Myocyte (in vitro differentiated cells): Measurements from ENCODE around the gene DLG5. TPM values are rescaled to one million over a fixed set of nuclear protein-coding genes. Genes with fewer than 3 reads are reported as not detected.

Source experiments
- DNase-seq: peaks from one replicate; pipeline ENCODE4 v3.0.0-alpha.2; 2012; ENCODE audit warnings: low read depth
- total RNA-seq: library from RNA; depleted of rRNA; stranded (reverse); fragments of >200 nt; gene quantifications from 2 replicates; pipeline ENCODE4 v1.2.3, GENCODE V29; 2014

DLG5 gene
- total RNA-seq, 1 donor from 2014 or later = 12.2 TPM

DNA sequence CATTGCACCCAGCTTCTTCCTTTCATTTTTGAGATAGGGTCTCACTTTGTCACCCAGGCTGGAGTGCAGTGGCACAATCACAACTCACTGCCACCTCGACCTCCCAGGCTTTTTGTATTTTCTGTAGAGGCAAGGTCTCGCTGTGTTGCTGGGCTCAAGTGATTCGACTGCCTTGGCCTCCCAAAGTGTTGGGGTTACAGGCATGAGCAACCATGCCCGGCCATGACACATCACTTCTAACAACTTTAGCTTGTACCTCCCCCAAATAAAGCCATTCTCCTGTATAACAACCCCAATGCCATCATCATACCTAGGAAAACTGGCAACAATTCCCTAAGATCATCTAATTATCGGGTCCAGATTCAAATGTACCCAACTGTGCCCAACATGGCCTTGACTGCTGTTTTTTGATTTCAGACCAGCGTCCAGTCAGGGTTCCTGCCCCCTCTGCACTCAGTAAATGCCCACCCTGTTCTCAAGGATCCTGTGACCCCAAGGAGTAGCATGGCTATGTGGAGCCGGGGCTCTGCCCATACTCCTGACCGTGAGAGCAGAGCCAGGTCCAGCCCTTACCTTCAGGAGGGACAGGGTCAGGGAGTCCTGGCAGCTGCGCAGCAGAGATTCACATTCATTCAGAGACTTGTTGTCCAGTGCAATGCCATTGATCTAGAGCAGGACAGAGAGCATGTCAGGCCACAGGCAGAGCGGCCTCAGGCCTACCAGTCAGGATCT, 102.6 kb downstream of the DLG5 start:
- DNase-seq = no peak

DNA sequence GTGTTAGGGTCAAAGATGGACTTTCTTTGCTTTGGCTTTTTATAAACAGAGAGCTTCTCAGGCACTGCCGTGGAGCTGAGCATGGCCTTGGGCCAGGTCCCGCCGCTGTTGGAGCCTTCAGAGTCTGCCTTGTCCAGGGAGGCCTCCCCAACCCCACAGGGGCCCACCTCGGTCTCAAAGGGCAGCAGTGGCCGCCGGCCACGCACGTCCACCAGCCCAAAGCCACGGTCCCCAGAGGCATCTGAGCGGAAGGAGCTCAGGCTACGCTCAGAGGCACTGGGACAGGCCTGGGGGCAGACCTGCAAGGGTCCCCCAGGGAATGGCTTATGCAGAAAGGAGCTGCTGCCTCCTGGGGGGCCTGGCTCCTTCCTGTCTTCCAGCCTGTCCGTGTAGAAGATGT, 105.0 kb downstream of the DLG5 start:
- DNase-seq = no peak

DNA sequence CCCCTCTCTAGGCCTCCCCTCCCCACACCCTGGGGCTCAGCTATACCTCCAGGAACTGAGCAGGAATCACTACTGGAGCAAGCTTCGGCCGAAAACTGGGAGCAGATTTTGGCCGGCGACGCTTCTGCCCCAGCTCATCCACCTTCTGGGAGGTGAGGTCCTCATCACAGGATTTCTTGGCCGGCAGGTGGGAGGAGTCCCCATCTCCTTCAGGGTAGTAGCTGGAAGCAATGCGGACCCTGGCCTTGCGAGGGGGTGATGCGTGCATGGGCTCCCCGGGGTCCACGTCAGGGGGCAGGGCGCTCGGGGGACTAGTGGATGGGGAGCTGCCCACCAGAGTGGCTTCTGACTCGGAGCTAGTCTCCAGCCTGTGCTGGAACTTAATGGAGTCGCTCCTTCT, 105.5 kb downstream of the DLG5 start:
- DNase-seq = no peak

DNA sequence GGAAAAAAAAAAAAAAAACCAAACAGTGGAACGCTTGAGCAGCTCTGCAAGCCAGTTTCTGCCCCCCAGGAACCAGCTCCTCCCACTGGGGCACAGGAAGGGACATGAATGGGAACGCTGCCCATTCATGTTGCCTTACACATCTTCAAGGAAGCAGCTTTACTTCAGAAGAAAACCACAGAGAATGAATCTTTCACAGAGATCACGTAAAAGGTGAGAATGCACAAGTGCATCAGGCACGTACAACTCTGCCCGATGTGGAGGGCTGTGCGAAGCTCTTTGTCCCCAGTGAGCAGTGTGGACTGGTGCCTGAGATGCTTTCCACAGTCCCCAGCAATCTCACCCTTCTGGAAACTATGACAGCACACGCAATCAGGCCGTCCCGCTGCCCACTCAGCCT, 106.2 kb downstream of the DLG5 start:
- DNase-seq = no peak

DNA sequence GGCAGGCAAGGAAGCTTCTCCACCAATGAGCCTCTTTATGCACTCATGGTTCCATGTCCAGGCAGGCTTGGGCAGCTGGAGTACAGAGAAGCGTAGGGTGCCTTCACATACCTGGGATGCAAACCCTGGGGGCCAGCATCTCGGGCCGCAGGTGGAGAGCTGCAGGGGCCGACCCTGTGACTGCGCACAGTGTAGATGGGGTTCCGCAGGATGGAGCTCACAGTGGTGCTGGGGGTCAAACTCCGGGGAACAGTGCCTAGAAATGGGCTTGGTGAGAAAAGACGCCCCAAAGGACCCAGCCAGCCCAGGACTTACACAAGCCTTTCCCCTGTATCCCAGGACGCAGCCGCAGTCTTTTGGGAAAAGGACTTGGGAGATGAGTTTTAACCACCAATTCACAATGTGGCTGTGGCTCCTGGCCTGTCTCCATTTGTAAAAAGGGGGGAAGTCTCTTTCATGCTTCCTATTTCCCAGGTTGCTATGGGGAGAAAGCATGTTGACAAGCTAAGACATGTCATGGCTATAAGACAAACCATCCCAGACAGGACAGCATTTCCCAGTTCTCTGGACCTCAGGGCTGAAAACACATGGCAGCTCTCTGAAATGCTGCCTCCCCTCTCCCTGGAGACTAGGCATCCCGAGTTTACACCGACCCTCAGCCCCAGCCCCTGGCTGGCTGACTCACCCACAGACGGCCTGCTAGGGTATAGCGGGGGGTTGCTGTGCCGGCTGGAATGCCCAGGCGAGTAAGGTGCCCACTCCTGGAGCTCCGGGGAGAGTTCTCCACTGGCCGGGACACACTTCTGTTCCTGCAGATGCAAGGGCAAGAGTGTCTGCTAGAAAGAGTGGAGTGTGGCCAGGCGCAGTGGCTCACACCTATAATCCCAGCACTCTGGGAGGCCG, 107.1 kb downstream of the DLG5 start:
- DNase-seq = no peak

DNA sequence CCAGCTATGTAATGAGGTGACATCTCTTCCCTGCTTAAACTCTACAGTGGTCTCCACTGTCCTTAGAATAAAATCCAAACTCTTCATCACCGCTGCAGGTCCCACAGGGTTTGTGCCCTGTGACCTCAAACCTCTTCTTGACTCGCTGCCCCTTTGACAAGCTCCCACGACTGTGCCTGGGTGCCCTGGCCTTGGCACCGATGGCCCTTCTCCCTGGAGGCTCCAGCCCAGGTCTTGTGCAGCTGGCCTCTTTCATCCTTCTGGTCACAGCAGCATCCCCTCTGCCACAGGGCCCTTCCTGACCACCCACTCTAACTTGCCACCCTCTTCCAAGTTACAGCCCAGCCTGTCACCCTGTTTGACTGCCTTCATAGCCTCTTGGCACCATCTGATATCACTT, 108.2 kb downstream of the DLG5 start:
- no peak for DNase-seq

DNA sequence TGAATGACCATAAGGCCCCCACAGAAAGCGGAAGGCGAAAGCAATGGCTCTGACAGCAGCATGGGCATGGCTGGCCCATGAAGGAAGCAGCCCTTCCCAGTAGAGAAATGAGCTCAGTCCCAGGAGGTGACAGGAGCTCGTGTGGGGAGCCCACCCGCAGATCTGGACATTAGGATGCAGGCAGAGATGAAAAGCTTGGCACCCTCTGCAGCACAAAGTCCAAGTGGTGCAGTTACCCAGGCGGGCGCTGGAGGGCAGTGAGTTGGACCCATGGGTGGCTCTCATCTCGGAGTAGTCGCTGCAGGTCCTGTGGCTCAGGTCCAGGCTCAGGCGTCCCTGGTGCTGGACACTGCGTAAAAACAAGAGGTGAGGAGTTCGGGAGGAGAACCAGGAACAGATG, 109.0 kb downstream of the DLG5 start:
- DNase-seq = no peak

DNA sequence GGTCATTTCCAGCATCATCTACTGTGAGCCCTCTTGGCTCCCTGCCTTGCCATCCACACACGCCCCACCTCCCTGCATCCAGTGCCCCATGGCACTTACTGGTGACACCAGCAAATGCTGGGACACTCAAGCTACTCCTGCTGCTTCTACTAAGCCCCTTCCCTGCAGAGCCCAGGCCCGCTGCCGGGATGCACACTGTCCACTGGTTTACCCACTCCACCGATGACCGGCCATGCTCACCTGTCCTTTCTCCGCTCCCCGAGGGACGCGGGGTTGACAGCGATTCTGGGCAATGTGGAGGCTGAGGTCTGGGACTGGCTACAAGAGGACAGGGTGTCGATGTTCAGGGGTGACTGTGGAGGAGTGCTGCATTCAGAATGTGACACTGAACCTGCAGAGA, 110.2 kb downstream of the DLG5 start:
- no peak for DNase-seq

DNA sequence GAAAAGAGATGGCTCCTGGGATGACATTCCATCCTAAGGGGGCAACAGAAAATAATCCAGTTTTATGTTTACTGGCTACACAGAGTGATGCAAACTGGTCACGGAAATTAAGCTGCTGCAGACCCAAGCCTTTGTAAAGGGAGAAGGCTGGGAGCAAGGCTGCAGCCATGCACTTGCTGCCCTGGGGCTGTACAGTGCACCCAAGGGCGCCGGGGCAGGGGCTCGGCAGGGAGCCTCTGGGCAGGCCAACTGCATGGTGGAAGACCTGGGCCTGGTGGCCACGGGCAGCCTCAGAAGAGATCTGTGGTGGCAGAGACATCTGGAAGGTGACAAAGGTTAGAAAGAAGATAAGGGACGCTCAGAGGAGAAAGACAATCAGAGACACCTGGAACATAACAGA, 113.8 kb downstream of the DLG5 start:
- DNase-seq = no peak

DNA sequence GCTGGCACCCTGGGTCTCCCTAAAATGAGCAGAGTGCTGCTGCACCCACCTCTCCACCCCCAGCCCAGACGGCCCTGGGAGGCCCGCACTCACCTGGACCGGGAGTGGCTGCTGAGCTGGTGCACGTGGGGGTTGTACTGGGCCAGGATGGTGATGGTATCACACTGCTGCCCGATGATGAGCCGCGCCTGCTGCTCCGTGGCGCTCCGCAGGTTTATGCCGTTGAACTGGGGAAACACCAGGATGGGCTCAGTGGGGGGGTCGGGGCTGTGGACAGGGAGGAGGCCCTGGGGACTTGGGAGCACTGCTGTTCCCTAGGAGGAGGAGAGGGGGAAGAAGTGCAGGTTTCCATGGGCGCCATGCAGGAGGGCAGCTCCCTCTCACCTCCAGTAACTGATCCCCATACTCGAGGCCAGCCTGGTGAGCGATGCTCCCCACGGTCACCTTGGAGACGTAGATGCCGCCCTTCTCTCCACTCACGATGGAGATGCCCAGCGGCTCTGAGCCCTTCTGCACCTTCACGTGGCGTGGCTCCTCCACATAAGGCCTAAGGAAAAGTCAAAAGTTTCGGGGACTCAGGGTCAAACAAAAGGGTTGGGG, 114.6 kb downstream of the DLG5 start:
- DNase-seq = no peak

DNA sequence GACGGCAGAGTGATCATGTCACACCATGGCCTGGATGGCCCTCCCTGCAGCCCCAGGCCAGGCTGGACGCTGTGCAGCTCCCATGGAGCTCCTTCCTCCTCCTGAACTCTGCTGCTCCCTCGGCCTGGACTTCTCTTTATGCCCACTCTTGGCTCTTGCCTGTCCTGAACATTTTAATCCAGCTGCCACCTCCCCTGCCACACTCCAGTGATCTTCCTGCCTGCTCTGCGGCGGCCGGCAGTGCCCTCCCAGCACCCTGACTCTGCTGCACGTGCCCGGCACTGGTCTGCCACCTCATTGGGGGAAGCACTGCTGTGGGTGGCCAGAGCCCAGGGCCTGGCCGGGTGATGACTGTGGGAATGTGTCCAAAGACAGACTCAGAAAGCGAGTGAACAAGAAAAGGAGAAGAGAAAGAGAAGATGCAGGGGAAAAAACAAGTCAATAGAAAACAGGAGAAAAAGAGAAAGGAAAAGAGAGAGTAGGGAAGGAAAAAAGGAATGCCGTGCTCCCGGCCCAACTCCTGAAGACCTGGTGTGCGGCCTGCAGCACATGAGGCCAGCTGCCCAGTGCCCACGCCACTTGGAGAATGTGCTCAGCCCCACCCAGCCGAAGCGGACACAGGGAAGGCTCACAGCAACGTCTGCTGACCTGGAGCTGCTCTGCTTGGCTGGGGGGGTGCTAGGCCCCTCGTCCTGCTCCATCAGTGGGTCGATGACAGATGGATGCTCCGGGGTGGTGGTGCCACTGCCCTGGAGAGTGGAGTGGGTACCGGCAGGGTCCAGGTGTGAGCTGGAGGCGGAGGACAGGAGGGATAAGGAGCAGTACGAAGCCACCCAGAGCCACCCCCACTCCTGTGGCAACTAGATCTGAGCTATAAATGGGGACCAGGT, 115.9 kb downstream of the DLG5 start:
- no peak for DNase-seq

DNA sequence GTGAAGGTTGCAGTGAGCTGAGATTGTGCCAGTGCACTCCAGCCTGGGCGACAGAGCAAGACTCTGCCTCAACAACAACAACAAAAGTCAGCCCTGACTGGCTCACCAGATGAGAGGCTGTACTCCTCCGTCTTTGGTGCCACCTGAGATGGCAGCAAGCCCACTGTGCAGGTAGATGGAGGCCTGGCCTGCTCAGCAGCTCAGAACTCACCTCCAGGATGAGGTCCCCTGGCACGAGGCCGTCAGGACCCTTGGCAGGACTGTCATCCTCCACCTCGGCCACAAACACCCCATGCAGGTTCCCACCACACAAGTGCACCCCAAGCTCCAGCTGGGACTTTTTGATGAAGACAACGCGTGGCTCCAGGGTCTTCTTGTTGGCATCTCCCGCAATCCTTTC, 117.2 kb downstream of the DLG5 start:
- no peak for DNase-seq

DNA sequence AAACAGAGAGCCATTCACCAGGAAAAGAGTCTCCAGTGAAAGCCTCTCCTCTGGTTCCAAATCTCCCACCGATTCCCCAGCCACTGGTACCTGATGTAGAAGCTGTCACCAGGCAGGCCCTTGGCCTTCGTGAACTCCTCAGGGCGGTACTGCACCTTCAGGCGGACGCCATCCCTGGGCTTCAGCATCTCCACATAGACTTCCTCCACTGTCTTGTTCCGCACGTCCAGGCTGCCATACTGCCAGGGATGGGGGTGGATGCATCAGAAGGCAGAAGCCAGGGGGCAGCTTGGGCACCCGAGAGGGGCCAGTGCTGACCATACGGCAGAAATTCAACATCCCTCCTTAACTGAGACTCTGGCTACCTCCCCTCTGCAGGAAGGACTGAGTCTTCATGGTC, 118.8 kb downstream of the DLG5 start:
- DNase-seq = no peak

DNA sequence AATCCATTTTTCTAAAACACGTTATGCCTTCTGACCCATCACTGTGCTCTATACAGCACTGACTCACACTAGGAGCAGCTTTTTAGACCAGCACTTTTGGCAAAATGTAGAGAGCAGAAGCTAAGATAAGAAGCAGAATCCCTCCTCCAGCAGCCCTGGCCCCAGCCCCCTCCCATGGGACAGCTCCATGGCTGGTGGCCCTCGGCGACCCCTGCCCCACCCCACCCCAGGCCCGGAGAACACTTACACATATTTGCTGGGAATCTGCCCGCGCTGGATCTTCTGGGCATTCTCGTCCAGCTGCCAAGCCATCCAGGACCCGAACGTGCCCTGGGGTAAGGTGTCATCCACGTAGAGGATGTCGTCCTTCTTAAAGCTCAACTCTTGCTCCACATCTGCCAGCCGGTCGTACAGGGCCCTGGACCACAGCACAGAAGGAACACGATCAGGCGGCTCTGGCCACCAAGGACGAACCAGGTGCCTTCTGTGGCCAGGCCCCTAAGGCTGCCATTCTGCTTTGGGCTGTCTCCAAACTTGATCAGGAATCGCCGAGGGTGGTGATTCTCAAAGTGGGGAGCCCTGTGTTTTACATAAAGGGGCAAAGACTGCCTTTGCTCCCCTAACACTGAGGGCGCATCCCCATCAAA, 119.9 kb downstream of the DLG5 start:
- no peak for DNase-seq

DNA sequence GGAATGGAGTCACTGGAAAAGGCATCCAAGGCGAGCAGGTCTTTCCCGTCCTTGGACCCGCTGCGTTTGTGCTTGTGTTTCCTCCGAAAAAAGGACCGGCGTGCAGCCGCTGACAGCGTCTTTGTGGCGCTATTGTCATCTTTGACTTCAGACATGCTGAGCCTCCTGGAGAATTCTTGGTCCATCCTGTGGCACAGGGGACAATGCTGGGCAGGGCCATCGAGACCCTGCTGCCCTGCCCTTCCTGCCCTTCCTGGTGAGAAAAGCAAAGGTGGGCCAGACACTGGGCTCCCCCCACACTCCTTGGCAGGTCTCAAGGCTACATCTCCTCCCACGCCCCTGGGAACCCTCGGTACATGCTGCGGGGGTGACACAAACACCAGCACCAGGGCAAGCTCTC, 120.9 kb downstream of the DLG5 start:
- no peak for DNase-seq

DNA sequence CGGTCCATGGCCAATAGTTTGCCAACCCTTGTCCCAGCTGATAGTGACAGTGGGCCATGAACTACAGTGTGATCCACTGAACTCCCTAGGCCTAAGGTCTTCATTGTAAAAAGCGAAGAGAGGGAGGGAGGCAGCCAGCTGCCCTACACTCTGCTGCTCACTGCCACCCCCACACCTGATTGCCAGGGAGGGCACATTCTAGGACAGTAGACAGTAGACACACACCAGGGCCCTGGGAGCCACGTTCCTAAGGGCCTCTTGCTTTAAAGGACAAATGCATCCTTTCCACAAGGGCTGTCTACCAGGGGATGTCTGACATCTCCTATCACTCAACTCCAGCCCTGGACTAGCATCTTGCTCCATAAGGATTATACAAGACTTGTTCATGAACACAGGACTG, 122.2 kb downstream of the DLG5 start:
- DNase-seq = no peak

DNA sequence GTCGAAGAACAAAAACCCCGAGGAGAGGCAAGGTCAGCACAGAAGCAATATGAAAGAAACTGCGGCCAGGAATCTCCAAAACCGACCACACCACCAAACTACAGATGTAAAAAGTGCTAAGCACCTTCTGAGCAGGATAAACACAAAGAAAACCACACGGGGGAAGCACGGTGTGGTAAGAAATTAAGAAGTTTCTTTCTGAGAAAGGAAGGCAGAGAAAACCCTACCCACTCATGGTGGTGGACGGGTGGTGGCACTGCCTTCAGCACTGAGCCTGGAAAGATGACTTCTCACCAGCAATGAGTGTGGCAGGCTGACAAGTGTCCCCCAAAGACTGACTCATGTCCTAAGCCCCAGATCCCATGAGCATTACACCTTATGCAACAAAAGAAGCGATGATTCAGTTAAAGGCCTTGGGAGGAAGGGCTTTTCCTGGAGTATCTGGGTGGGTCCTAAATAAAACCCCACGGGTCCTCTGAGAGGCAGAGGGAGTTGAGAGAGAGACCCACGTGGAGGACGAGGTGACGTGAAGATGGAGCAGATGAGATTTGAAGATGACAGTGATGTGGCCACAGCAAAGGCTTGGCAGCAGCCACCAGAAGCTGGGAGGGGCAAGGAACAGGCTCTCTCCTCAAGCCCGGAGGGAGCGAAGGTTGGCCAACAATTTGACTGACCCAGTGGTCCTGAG, 124.9 kb downstream of the DLG5 start:
- peak; percentile 54 for DNase-seq

DNA sequence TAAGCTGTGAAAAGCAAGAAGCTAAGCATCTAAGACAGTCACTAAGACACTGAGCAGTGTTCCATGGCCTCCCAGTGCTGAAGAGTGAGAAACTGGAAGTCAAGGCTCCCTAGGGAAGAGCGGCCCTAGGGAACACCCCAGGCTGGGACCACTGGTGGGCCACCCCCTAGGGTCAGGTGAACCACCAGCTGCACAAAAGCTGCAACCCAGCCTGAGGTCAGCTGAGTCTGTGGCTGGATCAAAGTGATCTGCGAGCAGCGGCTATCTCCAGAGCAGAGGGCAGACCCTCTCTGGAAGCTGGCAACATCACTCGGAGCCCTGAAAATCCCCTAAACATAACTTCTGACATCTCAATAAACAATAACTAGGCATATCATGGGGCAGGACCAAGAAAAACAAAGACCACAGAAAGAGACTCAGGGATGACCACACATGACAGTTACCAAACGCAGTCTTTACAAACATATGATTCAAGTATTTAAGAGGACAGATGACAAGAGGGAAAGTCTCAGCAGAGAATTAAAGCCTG, 125.8 kb downstream of the DLG5 start:
- DNase-seq = no peak

DNA sequence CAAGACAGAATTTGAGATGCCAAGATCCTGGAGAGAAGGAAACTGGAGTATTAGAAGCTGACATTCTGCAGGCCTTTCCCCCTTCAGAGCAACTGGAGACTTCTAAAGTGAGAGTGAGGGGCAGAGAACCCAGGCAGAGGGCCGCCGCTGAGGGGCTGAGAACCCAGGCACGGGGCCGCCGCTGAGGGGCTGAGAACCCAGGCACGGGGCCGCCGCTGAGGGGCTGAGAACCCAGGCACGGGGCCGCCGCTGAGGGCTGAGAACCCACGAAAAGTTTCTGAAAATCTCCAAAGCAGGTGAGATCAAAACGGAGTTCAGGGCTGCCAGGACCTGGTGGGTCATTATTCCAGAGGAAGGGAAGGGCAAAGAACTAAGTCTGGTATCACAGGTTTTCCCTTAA, 126.2 kb downstream of the DLG5 start:
- DNase-seq = no peak

DNA sequence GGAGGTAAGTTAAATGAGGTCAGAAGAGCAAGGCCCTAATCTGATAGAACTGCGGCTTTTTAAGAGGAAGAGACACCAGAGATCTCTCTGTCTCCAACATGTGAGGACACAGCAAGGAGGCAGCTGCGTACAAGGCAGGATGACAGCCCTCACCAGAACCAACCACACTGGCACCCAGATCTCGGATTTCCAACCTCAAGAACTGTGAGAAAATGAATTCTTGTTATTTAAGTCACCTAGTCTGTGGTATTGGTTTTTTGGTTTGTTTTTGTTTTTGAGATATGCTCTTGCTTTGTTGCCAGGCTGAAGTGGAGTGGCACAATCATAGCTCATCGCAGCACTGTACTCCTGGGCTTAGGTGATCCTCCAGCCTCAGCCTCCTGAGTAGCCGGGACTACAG, 127.2 kb downstream of the DLG5 start:
- peak; percentile 83 for DNase-seq
